ENCODE data around the gene LAMTOR3.

Gene LAMTOR3

DNA sequence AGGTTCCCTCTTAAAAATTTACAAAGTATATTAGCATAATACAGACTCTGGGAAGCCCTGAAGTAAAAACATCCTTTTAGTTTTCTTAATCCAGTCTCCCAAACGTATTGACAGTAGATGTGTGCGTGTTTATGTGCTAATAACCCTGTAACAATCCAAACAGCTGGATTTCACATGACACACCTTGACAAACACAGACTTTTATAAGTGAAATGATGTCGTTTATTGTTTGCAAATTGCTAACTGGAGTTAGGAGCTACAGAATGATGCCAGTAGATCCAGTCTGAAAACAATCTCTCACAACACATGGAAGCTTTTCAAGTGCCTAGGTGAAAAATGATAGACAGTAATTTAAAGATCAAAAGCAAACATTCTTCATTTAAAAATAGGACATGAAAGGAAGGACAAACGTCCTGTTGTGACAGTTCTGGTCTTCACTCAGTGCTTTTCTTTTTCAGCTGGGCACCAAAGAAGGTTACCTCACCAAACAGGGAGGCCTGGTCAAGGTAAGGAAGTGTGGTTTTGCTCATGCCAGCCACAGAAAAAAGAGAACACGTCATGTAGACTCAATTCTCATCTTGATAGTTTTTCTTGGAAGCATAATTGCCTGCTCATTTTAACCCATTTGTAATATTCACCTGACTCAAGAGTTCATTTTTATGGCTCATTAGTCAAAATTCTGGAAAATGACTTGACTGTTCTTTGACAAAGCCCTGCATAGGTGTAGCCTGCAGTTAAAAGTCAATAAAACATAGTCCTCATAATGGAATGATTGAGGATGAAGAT is 32.9 kb downstream of the LAMTOR3 start:
- DNase-seq (ENCODE audit: low read depth in 2 of 2), result no peak

DNA sequence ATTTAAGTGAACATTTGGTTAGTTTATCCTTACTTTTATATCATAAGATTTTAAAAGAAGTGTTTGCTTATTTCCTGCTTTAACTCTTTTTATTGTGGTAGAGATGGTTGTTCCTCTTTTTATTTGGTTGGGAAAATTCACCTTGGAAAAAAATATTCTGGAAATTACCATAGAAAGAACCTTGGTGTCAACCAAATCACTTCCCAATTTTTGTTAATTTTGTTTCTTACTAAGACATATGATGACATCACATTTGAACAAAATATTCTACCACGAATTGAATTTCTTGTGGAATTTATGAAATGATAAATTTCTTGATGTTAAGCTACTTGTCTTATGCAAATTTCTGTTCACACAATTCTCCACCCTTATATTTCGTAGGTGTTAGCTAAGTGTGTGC is 33.7 kb downstream of the LAMTOR3 start:
- no peak for DNase-seq (ENCODE audit: low read depth in 2 of 2)

DNA sequence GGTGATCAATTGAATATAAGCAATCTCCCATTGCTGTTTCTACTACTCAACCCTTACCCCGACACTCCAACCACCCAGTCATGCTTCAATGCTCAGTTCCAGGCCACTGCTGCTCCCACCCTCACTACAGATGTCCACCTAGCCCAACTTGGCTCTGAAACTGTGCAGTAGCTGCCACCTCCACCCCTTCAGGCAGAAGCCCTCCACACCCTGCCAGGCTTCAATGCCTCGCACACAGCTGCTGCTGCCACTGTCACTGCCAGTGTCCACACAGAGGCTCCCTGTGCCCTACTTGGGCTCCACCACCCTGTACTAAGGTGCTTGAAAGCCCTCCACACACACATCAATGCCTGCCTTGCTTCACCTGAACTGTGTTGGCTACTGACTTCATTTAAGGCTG is 34.6 kb downstream of the LAMTOR3 start:
- no peak for DNase-seq (ENCODE audit: low read depth in 2 of 2)

DNA sequence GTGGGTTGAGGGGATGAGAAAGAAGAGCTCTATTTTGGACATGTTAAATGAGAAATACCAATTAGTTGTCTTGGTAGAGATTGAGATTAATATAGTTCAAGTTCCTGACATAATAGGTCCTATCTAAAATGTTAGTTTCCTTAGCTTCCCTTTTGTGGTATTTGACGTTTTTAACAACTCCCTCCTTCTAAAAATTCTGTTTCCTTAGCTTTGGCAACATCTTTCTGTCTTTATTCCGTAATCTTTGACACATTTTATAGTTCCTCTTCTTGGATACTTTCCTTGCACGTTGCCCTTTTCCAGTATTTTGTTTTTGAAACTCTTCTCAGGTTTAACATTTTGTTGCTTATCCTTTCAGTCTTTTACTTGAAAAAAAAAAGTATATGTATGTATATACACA is 36.9 kb downstream of the LAMTOR3 start:
- DNase-seq (ENCODE audit: low read depth in 2 of 2), result no peak

DNA sequence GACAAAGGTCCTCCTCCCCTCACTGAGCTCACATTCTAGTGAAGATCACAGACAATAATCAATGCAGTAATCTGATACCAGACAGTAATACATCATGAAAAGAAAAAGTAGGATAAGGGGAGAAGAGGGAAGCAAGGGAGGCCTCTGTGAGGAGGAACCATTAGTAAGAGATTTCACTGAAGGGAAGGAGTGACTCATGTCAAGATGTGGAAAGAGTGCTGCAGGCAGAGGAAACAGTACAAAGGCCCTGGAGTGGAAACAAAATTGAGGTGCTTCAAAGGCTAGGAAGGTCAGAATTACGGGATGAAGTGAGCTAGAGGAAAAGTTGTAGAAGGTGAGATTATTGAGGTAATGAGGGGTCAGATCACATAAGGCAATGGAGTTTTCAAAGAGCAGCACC is 38.1 kb downstream of the LAMTOR3 start:
- DNase-seq (ENCODE audit: low read depth in 2 of 2), result no peak

DNA sequence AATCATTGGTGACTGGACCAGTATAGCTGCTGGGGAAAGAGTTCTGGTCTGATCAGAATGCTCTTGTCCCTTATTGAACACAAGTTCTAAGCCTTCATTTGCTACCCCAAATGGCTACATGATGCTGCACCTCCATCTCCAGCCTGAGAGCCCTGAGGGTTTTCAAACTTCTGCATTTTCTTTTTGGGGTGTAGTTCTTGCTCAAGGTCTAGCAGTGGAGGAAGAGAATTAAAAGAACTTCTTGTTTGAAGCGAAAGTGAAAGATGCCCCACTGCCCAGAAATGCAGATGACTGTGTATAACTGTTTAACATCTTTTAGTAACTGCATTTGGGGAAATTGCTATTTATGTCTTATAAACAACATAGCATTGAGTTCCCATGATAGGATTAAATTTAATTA is 38.5 kb downstream of the LAMTOR3 start:
- no peak for DNase-seq (ENCODE audit: low read depth in 2 of 2)

DNA sequence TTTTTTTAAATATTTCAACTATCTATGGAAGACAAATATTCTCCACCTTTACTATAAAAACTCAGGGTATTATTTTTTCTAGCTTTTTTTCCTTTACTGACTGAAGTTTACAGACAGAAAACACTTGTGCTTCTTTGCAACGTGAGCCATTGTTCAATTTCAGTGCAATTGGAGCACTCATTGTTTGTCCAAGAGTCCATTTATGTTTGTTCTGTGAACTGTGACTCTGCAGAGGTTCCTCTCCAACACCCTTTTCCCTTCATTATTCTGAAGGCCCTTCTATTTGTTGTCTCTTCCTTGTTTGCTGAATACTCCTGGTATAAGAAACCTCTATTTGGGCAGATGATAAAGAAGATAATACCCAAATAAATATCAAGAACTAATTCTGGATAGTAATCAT is 40.2 kb downstream of the LAMTOR3 start:
- no peak for DNase-seq (ENCODE audit: low read depth in 2 of 2)

DNA sequence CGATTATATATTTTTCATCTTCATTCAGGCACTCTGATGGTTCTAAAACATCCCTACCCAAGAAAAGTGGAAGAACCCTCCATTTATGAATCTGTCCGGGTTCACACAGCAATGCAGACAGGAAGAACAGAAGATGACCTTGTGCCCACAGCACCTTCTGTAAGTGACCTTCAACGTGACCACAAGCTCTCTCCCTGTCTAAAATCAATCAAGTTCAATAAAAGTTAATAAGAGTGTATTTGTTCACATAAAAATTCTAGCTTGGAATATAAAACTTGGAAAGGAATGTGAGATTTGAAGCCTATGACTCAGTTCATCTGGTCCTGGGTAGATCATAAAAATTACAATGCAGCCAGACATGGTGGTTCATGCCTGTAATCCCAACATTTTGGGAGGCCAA is 41.0 kb downstream of the LAMTOR3 start:
- DNase-seq (ENCODE audit: low read depth in 2 of 2), result no peak

DNA sequence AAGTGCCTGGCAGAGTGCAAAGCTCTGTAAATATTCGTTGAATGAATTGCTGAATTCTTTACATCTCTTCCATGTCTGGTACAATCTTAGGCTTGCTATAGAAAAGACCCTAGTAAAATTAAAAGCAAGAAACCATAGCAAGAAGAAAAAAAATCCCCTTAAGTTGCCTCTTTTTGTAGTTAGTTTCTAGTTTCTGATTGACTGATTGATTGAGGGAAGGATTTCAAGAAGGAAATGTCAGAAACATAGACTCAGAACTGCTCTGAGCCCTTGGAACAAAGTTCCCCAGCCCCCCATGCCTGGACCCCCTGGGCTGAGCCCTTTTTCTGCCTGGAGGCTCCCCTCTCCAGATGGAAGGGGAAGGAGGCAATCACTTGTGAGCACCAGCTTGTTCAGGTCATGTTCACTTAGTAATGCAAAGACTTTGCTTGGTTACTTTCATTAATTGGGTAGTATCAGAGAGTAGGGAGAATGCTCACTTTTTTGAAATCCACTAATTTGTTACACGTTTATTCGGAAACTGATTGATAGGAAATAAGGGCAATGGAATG is 42.0 kb downstream of the LAMTOR3 start:
- no peak for DNase-seq (ENCODE audit: low read depth in 2 of 2)

DNA sequence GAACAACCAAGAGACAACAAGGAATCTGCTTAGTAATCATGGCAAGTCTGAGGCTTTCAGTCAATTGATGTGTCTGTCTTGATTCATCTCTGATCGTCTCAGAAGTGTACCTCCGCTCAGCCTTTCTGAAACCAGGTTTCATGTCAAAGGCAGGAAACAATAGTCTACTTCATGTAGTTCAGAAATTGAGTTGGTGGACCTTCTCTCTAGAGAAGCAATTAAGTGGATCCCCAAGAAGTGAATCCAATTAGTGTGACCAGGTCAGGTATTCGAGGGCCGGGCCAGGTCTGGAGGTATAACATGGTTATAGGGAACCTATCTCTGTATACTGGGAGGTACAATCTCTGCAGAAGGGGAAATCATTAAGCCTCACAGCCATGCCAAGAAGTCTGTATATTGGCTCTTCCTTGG is 45.6 kb downstream of the LAMTOR3 start:
- DNase-seq (ENCODE audit: low read depth in 2 of 2), result no peak

DNA sequence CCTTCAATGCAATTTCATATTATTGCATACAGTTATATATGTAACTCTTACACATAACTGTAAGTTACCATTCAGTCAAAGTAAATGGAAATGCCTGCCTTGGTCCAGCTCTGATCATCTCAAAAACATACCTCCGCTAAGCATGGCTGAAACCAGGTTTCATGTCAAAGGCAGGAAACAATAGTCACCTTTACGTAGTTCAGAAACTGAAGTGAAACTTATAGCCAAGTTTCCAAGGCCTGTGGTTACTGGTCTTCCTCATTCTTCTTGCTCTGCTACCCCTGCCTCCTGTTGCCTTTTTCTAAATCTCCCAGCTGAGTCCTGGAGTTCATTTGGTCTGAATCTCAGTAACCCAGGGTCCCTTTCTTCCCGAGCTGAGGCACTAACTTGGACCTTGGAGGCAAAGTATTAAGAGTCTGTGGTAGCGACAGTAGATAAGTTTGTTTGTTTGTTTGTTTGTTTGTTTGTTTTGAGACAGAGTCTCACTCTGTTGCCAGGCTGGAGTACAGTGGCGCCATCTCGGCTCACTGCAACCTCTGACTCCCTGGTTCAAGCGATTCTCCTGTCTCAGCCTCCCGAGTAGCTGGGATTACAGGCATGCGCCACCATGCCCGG is 46.8 kb downstream of the LAMTOR3 start:
- no peak for DNase-seq (ENCODE audit: low read depth in 2 of 2)

DNA sequence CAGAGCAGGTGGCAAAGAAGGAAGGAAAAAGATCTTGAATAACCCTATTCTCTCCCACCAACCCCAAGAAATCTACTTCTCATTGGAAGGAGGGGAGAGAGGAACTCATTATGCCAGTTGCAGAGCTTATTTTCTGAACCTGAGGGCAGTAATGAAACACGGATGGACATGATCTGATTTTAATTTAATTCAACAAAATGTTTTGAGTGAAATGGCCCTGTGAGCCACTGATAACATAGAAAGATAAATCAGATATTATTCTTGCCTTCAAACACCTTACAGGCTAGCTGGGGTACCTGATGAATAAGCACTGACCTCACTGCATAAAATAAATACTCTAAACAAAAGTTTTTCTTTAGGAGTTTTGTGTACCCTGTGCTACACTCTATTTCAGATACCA is 47.3 kb downstream of the LAMTOR3 start:
- DNase-seq (ENCODE audit: low read depth in 2 of 2), result no peak

DNA sequence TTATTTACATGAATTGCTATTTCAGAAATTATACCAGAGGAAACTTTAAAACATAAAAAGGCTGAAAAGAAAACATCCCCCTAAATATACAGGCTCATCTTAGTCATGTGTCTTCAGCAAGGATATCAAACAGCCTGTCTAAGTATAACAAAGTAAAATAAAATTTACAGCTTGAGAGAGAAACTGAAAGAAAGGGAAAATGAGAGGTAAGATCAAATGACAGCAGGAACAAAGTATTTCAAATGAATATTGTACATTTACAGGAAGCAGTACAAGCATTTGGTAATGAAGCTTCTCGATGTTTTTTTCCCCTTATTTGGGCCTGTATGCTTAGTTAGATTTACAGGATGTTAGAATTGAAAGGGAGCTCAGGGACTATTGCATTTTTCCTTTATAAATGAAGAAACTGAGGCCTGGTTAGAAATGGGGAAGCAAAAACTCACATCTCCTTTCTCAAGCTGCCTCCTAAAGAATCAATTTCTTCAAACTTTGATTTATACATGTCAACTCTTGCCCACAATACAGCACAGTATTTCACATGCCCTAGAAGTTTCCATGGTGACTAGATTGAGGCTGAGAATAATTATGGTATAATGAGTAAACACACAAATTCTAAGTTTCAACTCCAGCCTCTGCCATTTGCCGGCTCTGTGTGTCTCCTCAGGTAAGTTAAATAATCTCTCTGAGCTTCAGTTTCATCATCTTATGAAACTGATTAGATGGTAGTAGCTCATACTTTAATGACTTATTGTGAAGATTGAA is 48.3 kb downstream of the LAMTOR3 start:
- DNase-seq (ENCODE audit: low read depth in 2 of 2), result no peak

DNA sequence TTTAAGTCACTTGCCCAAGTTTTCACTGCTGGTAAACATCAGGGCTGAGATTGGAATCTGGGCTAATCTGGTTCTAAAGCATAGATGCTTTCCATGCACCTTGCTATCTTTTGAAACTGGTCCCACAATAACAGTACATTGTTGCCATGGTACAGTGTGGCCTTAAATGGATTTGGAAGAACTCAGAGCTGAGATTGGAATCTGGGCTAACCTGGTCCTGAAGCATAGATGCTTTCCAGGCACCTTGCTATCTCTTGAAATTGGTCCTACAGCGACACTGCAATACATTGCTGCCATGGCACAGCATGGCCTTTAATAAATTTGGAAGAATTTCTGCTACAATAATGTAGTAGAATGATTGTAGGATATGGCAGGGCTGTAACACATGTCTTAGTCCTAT is 49.0 kb downstream of the LAMTOR3 start:
- DNase-seq (ENCODE audit: low read depth in 2 of 2), result no peak

DNA sequence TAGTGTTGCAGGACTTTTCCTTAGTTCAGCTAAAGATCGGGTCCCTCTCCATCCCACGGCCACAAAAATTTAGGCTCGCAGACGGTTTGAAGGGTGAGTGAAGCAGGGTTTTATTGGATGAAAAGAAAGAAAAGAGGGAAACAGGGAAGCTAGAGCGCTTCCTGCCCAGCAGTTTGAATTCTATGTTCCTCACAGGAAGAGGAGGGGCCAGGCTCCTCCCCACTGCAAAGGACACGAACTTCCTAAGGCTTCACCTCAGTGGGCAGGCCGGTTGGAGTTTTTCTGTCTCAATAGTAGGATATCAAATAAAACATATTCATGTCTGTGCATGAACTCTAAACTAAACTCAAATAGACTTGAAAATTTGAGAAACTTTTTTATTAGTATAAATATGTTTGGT is 50.2 kb downstream of the LAMTOR3 start:
- DNase-seq (ENCODE audit: low read depth in 2 of 2), result no peak

DNA sequence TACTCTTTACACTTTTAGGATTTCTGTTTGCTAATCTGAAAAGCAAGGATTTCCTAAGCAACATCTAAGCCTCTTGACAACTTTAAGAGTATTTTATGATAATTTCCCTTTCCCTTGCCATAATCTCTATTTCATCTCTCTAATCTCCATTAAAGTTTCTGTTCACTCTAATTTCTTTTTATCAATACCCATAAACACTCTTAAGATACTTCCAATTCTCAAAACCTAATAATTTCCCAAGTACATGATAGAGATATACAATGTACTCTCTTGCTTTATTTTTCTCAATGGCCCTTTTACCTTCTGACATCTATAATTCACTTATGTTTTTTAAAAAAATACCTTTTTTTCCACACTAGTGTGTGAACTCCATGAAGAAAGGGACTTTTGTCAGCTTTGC is 50.8 kb downstream of the LAMTOR3 start:
- no peak for DNase-seq (ENCODE audit: low read depth in 2 of 2)

DNA sequence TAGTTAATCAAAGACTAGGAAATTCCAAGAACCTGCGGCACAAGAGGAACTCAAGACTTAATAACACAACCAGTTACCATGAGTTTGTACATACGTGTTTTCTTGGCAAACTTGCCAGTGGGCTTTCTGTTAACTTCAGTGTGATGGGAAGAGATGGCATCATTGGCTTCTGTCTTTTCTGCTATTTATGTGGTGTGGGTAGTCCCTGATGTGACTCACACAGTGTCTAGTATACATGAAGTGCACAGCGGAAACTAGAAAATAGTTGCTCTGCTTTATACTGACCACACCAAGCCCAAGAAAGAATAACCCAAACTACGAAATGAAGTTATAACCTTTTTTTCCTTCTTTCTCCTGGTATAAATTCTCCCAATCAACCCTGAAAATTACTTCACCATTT is 53.1 kb downstream of the LAMTOR3 start:
- DNase-seq (ENCODE audit: low read depth in 2 of 2), result no peak

DNA sequence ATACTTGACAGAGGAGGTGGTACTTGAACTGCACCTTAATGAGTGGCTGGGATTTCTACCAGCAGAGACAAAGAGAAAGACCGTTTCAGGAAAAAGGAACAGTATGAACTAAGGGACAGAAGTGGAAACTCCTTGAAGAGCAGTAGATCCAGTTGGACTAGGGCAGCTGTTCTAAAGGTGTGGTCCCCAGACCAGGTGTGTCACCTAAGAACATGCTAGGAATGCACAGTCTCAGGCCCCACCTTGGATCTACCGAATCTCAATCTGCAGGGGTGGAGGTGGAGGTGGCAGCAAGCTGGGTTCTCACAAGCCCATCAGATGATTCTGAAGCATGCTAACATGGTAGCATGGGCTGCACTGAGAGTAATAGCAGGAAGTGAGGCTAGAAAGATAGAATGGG is 55.3 kb downstream of the LAMTOR3 start:
- DNase-seq (ENCODE audit: low read depth in 2 of 2), result no peak

DNA sequence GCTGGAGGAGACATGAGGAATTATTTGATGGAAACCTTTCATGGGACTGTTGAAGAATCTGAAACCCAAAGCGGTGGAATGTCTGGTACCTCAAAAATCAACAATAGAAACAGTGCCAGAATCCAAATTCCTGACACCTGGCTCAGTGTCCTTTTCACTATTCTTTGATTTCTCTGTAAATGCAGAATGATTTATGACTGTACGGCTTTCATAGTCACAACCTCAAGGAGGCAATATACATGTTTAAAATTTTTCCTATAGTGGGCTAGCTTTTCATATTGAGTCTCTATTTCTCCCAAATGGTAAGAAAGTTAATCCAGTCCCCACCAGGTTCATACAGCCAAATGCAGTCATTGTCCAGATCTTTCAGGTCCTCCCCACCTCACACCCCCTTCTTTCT is 58.3 kb downstream of the LAMTOR3 start:
- DNase-seq (ENCODE audit: low read depth in 2 of 2), result no peak

DNA sequence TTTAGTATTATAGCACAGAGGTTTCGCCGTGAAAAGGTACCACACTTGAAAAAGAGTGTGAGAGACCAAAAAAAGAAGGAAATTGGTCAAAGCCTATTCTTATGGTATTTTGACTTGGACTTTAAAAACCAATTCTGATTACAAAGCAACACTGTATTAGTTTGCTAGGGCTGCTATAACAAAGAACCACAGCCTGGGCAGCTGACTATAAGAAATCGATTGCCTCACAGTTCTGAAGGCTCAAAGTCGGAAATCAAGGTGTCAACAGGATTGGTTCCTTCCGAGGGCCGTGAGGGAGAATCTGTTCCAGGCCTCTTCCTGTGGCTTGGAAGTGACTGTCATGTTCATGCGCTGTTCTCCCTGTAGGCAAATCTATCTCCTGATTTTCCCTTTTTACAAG is 59.7 kb downstream of the LAMTOR3 start:
- no peak for DNase-seq (ENCODE audit: low read depth in 2 of 2)

DNA sequence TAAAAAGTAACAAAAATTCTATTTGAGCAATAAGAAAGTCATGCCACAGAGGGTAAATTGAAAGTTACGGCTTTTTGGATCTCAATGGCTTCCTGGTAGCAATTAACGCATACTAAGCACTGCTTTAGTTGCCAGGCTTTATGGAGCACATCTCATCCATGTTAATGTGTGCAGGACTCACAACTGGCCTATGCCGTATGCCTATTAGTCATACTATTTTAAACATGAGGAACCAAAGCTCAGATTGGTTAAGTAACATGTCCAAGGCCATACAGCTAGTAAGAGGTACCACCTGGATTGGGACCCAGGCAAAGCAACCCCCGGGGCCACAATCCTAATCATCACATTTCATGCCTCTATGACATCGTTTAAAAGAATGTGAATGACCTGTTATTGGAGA is 60.5 kb downstream of the LAMTOR3 start:
- DNase-seq (ENCODE audit: low read depth in 2 of 2), result no peak

DNA sequence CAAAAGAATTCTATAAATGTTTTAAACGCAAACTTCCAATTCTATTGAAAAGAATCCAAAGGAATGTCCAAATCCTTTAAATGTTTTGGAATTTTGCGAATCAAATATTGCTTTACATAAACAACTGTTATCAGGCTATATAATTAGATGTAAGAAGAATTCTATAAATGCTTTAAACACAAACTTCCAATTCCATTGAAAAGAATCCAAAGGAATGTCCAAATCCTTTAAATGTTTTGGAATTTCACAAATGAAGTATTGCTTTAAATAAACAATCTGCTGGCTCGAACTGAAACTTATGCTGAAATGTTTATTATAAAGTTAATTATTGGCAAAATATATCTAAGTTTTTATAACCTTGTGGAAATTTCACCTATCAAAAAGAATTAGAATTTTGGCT is 61.5 kb downstream of the LAMTOR3 start:
- no peak for DNase-seq (ENCODE audit: low read depth in 2 of 2)

DNA sequence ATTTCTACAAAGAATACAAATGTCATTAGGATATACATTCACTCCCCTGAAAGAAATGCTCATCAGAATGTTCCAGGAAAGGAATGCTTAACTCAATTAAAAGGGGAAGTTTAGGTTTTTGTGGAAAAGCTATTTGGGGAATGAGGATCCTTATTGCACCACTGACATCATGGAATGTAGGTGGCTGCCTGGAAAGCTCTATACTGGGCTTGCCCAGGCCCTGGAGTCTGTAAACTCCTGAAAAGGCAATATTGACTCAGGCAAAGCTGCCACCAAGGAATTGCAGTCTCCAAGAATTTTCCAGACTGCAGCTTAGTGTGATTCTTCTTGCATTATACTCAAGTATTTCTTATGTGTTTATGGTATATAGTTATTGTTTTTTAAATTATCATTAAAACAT is 61.9 kb downstream of the LAMTOR3 start:
- no peak for DNase-seq (ENCODE audit: low read depth in 2 of 2)

Data from stimulated activated CD8-positive, alpha-beta memory T cell treated with anti-CD3 and anti-CD28 coated beads, Interleukin-7, amount 100 ng/mL, for 4 hours (primary cell).